ENCODE measurements around the gene FOXS1. TPM values are rescaled to one million over a fixed set of nuclear protein-coding genes. Genes with fewer than 3 reads are reported as not detected.

Gene FOXS1
- total RNA-seq, 1 donor from 2014 or later = 26.0 TPM

DNA sequence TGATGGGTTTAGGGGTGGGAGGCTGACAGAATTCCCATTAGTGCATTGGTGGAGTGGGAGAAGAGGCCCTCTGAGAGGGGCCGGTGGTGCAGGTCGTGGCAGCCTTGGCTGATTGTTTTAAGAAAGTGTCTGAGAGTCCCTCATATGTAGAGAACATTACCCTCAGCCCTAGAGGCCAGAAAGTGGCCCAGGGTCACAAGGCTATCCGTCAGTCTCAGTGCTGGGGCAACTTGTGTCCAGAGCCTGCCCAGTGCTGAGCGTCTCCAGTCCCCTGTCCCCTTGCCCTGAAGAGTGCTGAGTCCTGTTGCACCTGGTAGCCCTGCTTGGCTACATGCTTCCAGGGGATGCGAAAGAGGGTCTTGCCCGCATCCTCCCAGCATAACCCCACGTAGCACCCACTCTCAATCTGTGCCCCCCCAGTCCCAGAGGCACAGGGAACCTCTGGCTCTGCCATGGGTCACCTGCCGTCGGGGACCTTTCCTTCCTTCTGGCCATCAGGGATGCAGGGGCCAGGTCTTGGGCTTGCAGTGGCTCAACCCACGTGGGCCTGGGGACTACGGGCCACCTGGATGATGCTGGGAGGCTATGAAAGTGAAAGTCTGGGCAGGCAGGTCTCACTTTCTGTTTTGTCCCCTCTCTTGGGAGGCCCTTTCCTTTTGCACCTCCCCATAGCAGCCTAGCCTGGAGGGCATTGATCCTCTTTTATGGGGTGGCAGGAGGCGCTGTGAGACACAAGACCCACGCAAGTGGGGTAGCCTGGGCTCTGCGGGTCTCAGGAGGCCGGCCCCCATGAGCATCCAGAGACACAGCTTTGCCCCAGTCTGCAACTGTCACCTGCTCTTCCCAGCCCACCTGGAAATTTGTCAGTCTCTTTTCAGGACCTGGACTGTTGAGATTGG, 12.7 kb upstream of the FOXS1 start:
- Histone ChIP-seq H3K27me3 (ENCODE audit: insufficient read depth, low read length) (peaks cover 69% of the 10 kb centered on the region), H3K4me1 (ENCODE audit: insufficient read depth, low read length) (peaks cover 7% of the 10 kb centered on the region), H4K20me1 (ENCODE audit: insufficient read depth, low read length) (no peaks in the 10 kb centered on the region), H3K79me2 (ENCODE audit: insufficient read depth, low read length) (no peaks in the 10 kb centered on the region), H3K27ac (ENCODE audit: low read depth, low read length) (no peak overlapping the region), H3K4me2 (ENCODE audit: low read length) (no peak overlapping the region), H3K4me3 (ENCODE audit: insufficient read depth, low read depth, low read length) (no peak overlapping the region), H3K9me3 (ENCODE audit: insufficient read depth, low read depth, low read length) (no peaks in the 10 kb centered on the region), H3K9ac (ENCODE audit: low read length) (no peak overlapping the region), H3K36me3 (ENCODE audit: insufficient read depth, low read length) (no peaks in the 10 kb centered on the region), H2AFZ (ENCODE audit: low read depth, low read length) (no peak overlapping the region)
- TF ChIP-seq EZH2 (IDR thresholded peaks at IDR 0.05; ENCODE audit: insufficient read depth, low read length) = no peak
- TF ChIP-seq, protein P1, sequence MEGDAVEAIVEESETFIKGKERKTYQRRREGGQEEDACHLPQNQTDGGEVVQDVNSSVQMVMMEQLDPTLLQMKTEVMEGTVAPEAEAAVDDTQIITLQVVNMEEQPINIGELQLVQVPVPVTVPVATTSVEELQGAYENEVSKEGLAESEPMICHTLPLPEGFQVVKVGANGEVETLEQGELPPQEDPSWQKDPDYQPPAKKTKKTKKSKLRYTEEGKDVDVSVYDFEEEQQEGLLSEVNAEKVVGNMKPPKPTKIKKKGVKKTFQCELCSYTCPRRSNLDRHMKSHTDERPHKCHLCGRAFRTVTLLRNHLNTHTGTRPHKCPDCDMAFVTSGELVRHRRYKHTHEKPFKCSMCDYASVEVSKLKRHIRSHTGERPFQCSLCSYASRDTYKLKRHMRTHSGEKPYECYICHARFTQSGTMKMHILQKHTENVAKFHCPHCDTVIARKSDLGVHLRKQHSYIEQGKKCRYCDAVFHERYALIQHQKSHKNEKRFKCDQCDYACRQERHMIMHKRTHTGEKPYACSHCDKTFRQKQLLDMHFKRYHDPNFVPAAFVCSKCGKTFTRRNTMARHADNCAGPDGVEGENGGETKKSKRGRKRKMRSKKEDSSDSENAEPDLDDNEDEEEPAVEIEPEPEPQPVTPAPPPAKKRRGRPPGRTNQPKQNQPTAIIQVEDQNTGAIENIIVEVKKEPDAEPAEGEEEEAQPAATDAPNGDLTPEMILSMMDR (IDR thresholded peaks at IDR 0.05; ENCODE audit: insufficient read depth, low read depth, low read length) = no peak
- H3K4me3 Mint-ChIP-seq (ENCODE audit: unreplicated experiment) = no peak overlapping the region
- H3K4me1 Mint-ChIP-seq (ENCODE audit: low read depth, unreplicated experiment) = no peaks in the 10 kb centered on the region
- peaks cover 30% of the 10 kb centered on the region for H3K27me3 Mint-ChIP-seq (ENCODE audit: low read depth, unreplicated experiment)
- H3K9me3 Mint-ChIP-seq (ENCODE audit: unreplicated experiment) = peaks cover 2% of the 10 kb centered on the region
- FAIRE-seq = no peak
- H3K36me3 Mint-ChIP-seq (ENCODE audit: low read depth, unreplicated experiment) = no peaks in the 10 kb centered on the region
- no peak overlapping the region for H3K27ac Mint-ChIP-seq (ENCODE audit: unreplicated experiment)
- no peak for DNase-seq (ENCODE audit: low read depth)

DNA sequence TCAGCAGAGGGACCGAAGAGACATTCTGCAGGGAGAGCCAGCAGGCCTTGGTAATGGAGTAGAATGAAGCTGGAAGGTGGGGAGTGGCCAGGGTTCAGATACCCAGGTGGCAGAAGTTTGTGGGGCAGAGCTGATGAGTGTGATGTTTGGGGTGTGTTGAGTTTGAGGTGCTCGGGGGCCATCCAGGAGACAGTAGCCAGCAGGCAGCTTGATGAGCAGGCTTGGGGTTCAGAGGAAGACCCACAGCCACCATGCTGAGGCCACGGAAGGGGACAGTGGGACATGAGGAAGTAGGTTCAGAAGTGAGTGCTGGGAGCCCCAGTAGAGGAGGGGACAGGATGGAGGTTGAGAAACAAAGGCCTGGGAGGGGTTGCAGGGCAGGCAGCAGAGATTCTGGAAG, 11.1 kb upstream of the FOXS1 start:
- Mint-ChIP-seq H3K4me1 (ENCODE audit: low read depth, unreplicated experiment) (no peaks in the 10 kb centered on the region), H3K9me3 (ENCODE audit: unreplicated experiment) (no peaks in the 10 kb centered on the region), H3K27ac (ENCODE audit: unreplicated experiment) (no peak overlapping the region), H3K36me3 (ENCODE audit: low read depth, unreplicated experiment) (no peaks in the 10 kb centered on the region), H3K27me3 (ENCODE audit: low read depth, unreplicated experiment) (peaks cover 25% of the 10 kb centered on the region), H3K4me3 (ENCODE audit: unreplicated experiment) (no peak overlapping the region)
- H3K4me3 ChIP-seq (ENCODE audit: insufficient read depth, low read depth, low read length) = no peak overlapping the region
- H3K4me2 ChIP-seq (ENCODE audit: low read length) = no peak overlapping the region
- DNase-seq (ENCODE audit: low read depth) = no peak
- no peaks in the 10 kb centered on the region for H4K20me1 ChIP-seq (ENCODE audit: insufficient read depth, low read length)
- H3K9ac ChIP-seq (ENCODE audit: low read length) = no peak overlapping the region
- H3K4me1 ChIP-seq (ENCODE audit: insufficient read depth, low read length) = peaks cover 7% of the 10 kb centered on the region
- no peak overlapping the region for H3K27ac ChIP-seq (ENCODE audit: low read depth, low read length)
- H3K27me3 ChIP-seq (ENCODE audit: insufficient read depth, low read length) = peaks cover 68% of the 10 kb centered on the region
- no peak for TF ChIP-seq EZH2 (IDR thresholded peaks at IDR 0.05; ENCODE audit: insufficient read depth, low read length)
- TF ChIP-seq, protein P1 (IDR thresholded peaks at IDR 0.05; ENCODE audit: insufficient read depth, low read depth, low read length) = no peak
- H2AFZ ChIP-seq (ENCODE audit: low read depth, low read length) = no peak overlapping the region
- no peak for FAIRE-seq
- H3K9me3 ChIP-seq (ENCODE audit: insufficient read depth, low read depth, low read length) = no peaks in the 10 kb centered on the region
- no peaks in the 10 kb centered on the region for H3K79me2 ChIP-seq (ENCODE audit: insufficient read depth, low read length)
- H3K36me3 ChIP-seq (ENCODE audit: insufficient read depth, low read length) = no peaks in the 10 kb centered on the region

DNA sequence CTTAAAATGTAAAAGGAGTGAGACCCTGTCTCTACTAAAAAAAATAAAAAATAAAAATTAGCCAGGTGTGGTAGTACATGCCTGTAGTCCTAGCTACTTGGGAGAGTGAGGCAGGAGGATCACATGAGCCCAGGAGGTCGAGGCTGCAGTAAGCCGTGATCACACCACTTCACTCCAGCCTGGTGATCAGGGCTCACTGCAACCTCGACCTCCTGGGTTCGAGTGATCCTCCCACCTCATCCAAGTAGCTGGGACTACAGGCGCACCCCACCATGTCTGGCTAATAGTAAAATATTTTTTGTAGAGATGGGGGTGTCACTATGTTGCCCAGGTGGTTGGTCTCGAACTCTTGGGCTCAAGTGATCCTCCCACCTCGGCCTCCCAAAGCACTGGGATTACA, 8.1 kb upstream of the FOXS1 start:
- DNase-seq (ENCODE audit: low read depth) = no peak
- H3K4me3 Mint-ChIP-seq (ENCODE audit: unreplicated experiment) = no peak overlapping the region
- H3K9ac ChIP-seq (ENCODE audit: low read length) = no peak overlapping the region
- H3K36me3 Mint-ChIP-seq (ENCODE audit: low read depth, unreplicated experiment) = no peaks in the 10 kb centered on the region
- H3K27ac ChIP-seq (ENCODE audit: low read depth, low read length) = no peak overlapping the region
- H3K4me1 Mint-ChIP-seq (ENCODE audit: low read depth, unreplicated experiment) = no peaks in the 10 kb centered on the region
- H3K36me3 ChIP-seq (ENCODE audit: insufficient read depth, low read length) = no peaks in the 10 kb centered on the region
- H3K4me3 ChIP-seq (ENCODE audit: insufficient read depth, low read depth, low read length) = no peak overlapping the region
- peaks cover 68% of the 10 kb centered on the region for H3K27me3 ChIP-seq (ENCODE audit: insufficient read depth, low read length)
- H3K4me2 ChIP-seq (ENCODE audit: low read length) = no peak overlapping the region
- no peak for FAIRE-seq
- peaks cover 6% of the 10 kb centered on the region for H3K9me3 Mint-ChIP-seq (ENCODE audit: unreplicated experiment)
- H3K9me3 ChIP-seq (ENCODE audit: insufficient read depth, low read depth, low read length) = no peaks in the 10 kb centered on the region
- no peak overlapping the region for H2AFZ ChIP-seq (ENCODE audit: low read depth, low read length)
- H3K27me3 Mint-ChIP-seq (ENCODE audit: low read depth, unreplicated experiment) = peaks cover 30% of the 10 kb centered on the region
- H3K79me2 ChIP-seq (ENCODE audit: insufficient read depth, low read length) = no peaks in the 10 kb centered on the region
- H3K27ac Mint-ChIP-seq (ENCODE audit: unreplicated experiment) = no peak overlapping the region
- no peaks in the 10 kb centered on the region for H4K20me1 ChIP-seq (ENCODE audit: insufficient read depth, low read length)
- TF ChIP-seq, protein P1 (IDR thresholded peaks at IDR 0.05; ENCODE audit: insufficient read depth, low read depth, low read length) = no peak
- no peak for TF ChIP-seq EZH2 (IDR thresholded peaks at IDR 0.05; ENCODE audit: insufficient read depth, low read length)
- H3K4me1 ChIP-seq (ENCODE audit: insufficient read depth, low read length) = no peaks in the 10 kb centered on the region
